ENCODE measurements around the gene SND1.

- TF ChIP-seq EZH2 (IDR thresholded peaks at IDR 0.05; ENCODE audit: borderline replicate concordance, insufficient read depth, low read depth, low read length, poor library complexity, severe bottlenecking) = no peak
- TF ChIP-seq, protein P1, sequence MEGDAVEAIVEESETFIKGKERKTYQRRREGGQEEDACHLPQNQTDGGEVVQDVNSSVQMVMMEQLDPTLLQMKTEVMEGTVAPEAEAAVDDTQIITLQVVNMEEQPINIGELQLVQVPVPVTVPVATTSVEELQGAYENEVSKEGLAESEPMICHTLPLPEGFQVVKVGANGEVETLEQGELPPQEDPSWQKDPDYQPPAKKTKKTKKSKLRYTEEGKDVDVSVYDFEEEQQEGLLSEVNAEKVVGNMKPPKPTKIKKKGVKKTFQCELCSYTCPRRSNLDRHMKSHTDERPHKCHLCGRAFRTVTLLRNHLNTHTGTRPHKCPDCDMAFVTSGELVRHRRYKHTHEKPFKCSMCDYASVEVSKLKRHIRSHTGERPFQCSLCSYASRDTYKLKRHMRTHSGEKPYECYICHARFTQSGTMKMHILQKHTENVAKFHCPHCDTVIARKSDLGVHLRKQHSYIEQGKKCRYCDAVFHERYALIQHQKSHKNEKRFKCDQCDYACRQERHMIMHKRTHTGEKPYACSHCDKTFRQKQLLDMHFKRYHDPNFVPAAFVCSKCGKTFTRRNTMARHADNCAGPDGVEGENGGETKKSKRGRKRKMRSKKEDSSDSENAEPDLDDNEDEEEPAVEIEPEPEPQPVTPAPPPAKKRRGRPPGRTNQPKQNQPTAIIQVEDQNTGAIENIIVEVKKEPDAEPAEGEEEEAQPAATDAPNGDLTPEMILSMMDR (IDR thresholded peaks at IDR 0.05) = no peak
Observed at GRCh38 chr7:127803626-127804025, 151.6 kb downstream of the SND1 start.

All from B cell (primary cell).